ENCODE results near the gene PCK1.

Gene PCK1

GRCh38 chr20:57589728-57590484 is 29.0 kb downstream of the PCK1 start:
- no peak for FAIRE-seq

DNA sequence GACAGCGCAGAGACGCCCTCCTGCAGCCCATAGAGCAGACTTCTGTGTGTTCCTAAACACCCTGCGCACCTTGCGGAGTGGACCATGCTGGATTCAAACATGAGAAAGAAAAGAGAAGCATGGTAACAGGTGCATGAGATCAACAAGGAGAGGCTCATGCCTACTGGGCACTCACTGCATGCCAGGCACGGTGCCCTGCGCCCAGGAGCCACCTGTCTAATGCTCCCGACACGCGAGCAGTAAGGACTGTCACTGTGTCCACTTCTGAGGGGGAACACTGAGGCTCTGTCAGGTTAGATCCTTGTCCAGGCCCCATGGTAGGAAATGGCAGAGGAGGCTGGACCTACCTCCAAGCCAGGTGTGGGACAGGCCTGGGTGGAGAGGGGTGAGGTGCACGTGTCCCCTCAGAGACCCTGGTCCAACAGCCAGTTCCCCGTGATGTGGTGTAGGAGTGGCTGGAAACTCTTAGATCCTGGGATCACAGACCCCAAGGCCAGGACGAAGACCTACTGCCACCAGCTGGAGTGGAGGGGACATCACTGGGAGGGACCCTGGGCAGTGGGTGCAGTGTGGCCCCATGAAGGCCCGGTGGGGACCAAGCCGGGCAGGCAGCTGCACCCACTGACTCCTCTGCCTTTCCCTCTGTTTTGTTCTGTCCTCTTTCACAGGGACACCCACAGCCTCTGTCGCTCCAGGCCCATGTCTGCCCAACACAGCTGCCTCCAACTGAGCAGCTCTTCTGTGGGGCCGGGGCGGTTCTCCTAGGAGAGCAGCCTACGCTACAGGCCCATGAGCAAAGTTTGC is 29.8 kb downstream of the PCK1 start:
- FAIRE-seq, result no peak

GRCh38 chr20:57591289-57592229 is 30.6 kb downstream of the PCK1 start:
- FAIRE-seq, result no peak

- no peak for FAIRE-seq
Measured at GRCh38 chr20:57592263-57593092, 31.6 kb downstream of the PCK1 start.

- no peak for FAIRE-seq
Measured at GRCh38 chr20:57593134-57593886, 32.4 kb downstream of the PCK1 start.

DNA sequence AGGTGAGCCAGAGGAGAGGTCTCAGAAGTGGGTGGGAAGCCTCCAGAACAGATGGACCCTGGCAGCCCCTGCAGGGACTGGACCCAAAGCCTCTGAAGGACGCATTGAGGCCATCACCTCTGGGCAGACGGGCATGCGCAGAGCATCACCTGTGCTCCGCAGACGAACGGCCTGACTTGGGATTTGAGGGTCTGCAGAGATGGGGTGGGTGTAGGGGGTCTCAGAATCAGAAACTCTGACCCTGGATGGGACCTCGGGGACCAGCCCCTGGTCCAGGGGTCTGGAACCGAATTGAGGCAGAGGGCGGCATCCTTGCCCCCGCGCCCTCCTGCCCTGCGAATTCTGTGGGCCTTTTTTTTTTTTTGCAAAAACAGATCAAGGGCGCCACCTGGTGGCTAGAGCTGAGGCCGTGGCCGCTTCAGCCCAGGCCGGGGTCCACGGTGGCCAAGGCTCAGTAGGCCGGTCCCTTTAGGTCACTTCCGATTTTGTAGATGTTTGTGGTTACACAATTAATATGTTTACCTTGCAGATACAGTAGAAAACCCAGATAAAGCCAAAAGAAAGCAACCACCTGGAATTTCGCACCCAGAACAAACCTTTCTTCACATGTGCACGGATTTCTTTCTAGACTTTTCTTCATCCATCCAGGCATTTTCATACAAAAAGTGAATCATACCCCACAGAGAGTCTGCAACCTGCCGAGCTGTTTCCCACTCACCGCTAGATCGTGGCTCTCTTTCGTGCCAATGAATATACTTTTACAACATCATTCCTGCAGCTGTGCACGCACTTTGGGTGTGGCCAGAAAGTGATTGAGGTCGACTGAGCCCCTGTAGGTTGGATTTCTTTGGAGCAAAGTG is 33.4 kb downstream of the PCK1 start:
- FAIRE-seq, result no peak

DNA sequence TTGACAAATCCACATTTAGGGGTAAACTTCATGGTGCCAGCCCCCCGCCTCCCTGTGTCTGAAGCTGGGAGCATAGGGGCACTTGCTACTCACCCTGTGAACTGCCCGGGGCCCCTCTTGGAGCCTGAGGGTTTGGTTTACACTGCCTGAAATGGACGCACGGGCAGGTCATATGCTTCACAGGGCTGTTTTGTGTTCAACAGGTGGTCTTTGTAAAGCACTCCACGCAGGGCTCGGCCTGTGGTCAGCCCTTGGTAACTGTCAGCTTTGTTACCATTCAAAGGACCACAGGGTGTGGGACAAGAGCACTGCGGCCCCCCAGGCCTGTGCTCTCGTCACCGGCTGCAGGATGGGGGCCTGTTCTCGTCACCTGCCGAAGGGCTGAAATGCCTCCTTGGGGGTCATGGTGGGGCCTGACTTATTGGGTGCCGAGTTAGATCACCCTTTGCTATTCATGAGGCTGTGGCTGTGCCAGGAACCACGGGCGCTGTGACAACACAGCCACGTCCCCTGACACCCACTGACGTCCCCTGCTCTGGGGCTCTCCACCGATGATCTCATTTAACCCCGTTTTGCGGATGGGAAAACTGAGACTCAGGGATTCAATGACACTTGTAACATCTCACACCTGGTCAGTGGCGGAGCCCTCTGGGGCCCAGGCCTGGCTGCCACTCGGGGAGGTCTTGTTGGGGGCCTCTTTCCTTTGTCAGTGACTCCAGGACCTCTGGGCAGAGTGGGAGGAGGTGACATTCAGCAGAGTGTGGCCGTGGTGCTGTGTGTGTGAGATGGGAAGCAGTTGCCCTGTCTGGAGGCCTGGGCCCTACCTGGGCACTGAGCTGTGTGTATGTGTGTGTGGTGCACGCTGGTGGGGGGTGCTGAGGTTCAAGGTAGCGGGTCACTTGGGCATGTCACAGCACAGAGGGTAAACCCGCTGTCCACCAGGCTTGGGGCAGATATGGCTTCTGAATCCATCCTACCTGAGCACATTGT is 34.4 kb downstream of the PCK1 start:
- no peak for FAIRE-seq

- no peak for FAIRE-seq
Measured at GRCh38 chr20:57596358-57596757, 35.4 kb downstream of the PCK1 start.

DNA sequence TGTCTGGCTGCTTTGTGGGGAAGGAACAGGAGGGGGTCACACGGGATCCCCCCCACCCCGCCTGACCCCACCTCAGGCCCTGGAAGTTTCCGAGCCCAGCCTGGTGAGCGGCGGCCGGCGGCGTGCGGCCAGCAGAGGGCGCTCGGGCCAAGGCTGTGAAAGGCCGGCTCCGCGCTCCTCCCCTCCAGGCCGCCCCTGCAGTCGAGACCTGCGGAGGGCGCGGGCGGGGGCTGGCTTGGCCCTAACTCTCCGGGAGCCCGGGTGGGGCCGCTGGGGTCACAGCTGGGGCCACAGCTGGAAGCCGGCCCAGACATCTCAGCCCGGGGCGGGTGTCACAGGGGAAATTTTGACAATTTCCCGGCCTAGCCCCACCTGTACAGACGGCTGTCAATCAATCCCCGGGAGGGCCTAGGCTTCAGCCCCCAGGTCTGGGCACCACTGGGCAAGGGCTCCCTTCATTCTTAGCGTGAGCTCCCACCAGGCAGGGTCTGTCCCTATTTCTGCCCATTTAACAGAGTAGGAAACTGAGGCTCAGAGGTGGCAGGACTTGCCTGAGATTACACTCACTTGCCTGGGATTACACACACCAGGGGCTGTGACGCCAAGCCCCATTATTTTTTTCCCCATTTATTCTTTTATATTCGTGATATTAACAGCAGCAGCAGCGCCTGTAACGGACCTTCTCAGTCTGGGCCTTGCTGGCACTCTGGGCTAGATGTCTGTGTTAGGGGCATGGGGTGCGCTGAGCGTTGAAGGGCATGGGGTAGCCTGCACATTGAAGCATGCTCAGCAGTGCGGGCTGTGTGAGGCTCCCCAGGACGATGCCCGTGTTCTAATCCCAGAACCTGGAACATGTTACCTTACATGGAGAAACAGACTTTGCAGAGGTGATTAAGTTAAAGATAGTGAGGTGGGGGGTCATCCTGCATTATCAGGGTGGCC is 36.4 kb downstream of the PCK1 start:
- no peak for FAIRE-seq

DNA sequence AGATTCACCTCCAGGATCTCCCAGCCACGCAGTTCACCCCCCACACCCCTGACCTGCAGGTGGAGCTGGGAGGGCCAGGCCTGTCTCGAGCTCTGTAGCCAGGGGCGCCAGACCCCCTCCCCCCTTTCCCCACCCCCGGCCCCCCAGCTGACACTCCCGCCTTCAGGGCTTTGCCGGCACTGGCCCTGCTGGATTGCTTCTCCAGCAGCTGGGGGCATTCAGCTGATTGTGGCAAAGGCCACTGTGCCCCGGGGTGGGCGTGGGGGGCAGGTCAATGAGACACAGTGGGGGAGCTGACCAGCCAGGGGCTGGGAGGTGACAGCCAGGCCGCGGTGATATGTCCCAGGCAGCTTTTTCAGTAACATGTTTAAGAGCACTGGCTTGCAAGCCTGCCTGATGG is 37.1 kb downstream of the PCK1 start:
- no peak for FAIRE-seq

GRCh38 chr20:57598491-57598890 is 37.6 kb downstream of the PCK1 start:
- no peak for FAIRE-seq

- no peak for FAIRE-seq
Measured at GRCh38 chr20:57600320-57601210, 39.7 kb downstream of the PCK1 start.

DNA sequence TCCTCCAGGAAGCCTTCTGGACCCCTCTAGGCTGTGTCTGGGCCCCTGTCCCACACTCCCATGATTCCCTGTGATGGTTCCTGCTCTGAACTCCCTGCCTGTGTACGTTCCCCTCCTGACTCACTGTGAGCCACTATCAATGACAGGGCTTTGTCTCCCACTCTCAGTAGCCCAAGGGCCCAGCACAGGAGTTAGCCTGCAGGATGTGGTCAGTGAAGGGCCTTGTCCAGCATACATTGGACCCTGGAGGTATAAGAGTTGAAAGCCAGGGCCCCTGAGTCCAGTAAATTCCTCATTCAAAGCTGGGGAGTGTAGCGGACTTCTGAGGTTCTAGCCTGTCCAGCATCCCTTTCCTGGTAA is 40.3 kb downstream of the PCK1 start:
- FAIRE-seq, result no peak

GRCh38 chr20:57601737-57602136 is 40.8 kb downstream of the PCK1 start:
- no peak for FAIRE-seq

DNA sequence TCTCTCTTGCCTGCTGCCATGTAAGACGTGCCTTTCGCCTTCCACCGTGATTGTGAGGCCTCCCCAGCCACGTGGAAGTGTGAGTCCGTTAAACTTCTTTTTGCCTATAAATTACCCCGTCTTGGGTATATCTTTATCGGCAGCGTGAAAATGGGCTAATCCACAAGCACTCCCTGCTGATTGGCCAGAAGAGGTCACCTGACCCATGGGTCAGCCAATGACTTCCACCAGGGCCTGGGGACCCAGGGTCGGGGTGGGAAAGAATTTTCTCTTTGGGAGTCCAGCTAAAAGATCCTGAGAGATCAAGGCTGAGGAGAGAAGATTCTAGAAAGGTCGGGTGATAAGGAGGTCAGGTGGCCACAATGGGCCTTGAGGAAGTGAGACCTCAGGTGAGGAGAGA is 42.2 kb downstream of the PCK1 start:
- FAIRE-seq, result no peak

- FAIRE-seq, result no peak
Measured at GRCh38 chr20:57605045-57605444, 44.1 kb downstream of the PCK1 start.

DNA sequence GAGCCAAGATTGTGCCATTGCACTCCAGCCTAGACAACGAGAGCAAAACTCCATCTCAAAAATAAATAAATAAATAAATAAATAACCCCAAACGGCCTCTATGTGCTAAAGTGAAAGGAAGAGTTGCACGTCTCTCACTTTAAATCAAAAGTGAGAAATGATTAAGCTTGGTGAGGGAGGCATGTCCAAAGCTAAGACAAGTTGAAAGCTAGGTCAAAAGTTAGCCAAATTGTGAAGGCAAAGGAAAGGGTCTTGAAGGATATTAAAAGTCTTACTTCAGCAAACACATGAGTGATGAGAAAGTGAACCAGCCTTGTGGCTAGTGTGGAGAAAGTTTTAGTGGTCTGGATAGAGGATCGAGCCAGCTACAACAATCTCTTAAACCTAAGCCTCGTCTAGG is 45.0 kb downstream of the PCK1 start:
- no peak for FAIRE-seq
